SK-N-SH (cell line): Measurements from ENCODE around the gene ZNF780B. TPM values are rescaled to one million over a fixed set of nuclear protein-coding genes. Genes with fewer than 3 reads are reported as not detected.

ENCODE experiments used
- CTCF ChIA-PET: fragments of 300-600, 350-600 bp; formaldehyde crosslinking; extraction: SDS; loops from one replicate; lab custom pipeline; 2021; lab: Yijun Ruan, JAX
- POLR2A ChIA-PET: fragments of 350-600 bp; sonication (Branson Sonifier 250); formaldehyde crosslinking; extraction: SDS; loops from one replicate; lab custom pipeline; 2020; ENCODE audit warnings: antibody characterized with exemption, inconsistent platforms; lab: Yijun Ruan, JAX
- DNase-seq: peaks from one replicate; pipeline ENCODE4 v3.0.0; 2012
- H2AFZ ChIP-seq: fragments of 200-600 bp; sonication (generic); 2 replicates; pipeline ENCODE4 v1.8.1; 2016; ENCODE audit warnings: antibody characterized with exemption, mild to moderate bottlenecking, low read depth
- H3F3A ChIP-seq: fragments of 200-600 bp; sonication (generic); replicated peaks from 2 replicates; pipeline ENCODE3; 2016; ENCODE audit warnings: antibody characterized with exemption, mild to moderate bottlenecking; ENCODE audit not compliant: insufficient read depth
- H3K27ac ChIP-seq, 2 experiments: fragments of 200-500 bp in 1 of 2; fragments of 200-600 bp in 1 of 2; sonication (Bioruptor generic) in 1 of 2; sonication (generic), shearing (Covaris generic) in 1 of 2; 2 replicates each; pipeline versions ENCODE4 v1.5.1 to v1.6.1; 2014 to 2016; ENCODE audit warnings: low read depth in 2 of 2, inconsistent platforms in 1 of 2, low read length in 1 of 2, mild to moderate bottlenecking in 1 of 2, mixed read lengths in 1 of 2
- H3K27me3 ChIP-seq: fragments of 200-600 bp; sonication (generic), shearing (Covaris generic); 2 replicates; pipeline ENCODE4 v1.6.1; 2016; ENCODE audit warnings: mixed run types; ENCODE audit not compliant: insufficient read depth
- H3K36me3 ChIP-seq, 2 experiments: fragments of 200-500 bp in 1 of 2; fragments of 200-600 bp in 1 of 2; sonication (Bioruptor generic) in 1 of 2; sonication (generic) in 1 of 2; replicated peaks in 1 of 2; 2 replicates each; pipeline versions ENCODE3 to v1.5.1; 2014 to 2016; ENCODE audit warnings: low read length in 1 of 2, mild to moderate bottlenecking in 1 of 2; ENCODE audit not compliant: insufficient read depth in 2 of 2, control insufficient read depth in 1 of 2
- H3K4me1 ChIP-seq, 2 experiments: fragments of 200-500 bp in 1 of 2; fragments of 200-600 bp in 1 of 2; sonication (Bioruptor generic) in 1 of 2; sonication (generic), shearing (Covaris generic) in 1 of 2; 2 replicates each; pipeline versions ENCODE4 v1.5.1 to v1.6.1; 2014 to 2016; ENCODE audit warnings: low read depth in 1 of 2, low read length in 1 of 2, mixed run types in 1 of 2; ENCODE audit not compliant: insufficient read depth in 2 of 2, control insufficient read depth in 1 of 2
- H3K4me2 ChIP-seq: fragments of 200-600 bp; sonication (generic), shearing (Covaris generic); 2 replicates; pipeline ENCODE4 v1.6.1; 2017; ENCODE audit warnings: mixed run types
- H3K4me3 ChIP-seq, 2 experiments: fragments of 200-500 bp in 1 of 2; fragments of 200-600 bp in 1 of 2; sonication (Bioruptor generic) in 1 of 2; sonication (generic), shearing (Covaris generic) in 1 of 2; 2 replicates each; pipeline versions ENCODE4 v1.5.1 to v1.8.1; 2014 to 2016; ENCODE audit warnings: low read depth in 2 of 2, inconsistent platforms in 1 of 2, low read length in 1 of 2, mild to moderate bottlenecking in 1 of 2, mixed read lengths in 1 of 2, moderate library complexity in 1 of 2
- H3K79me2 ChIP-seq: fragments of 200-600 bp; sonication (generic); 2 replicates; pipeline ENCODE4 v1.8.1; 2017; ENCODE audit warnings: mild to moderate bottlenecking; ENCODE audit not compliant: insufficient read depth
- H3K9ac ChIP-seq: fragments of 200-600 bp; sonication (generic); 2 replicates; pipeline ENCODE4 v1.6.1; 2017; ENCODE audit warnings: mixed run types
- H3K9me2 ChIP-seq: fragments of 200-600 bp; sonication (generic); 2 replicates; pipeline ENCODE4 v1.6.1; 2017; ENCODE audit warnings: mixed run types
- H3K9me3 ChIP-seq: fragments of 200-600 bp; sonication (generic); 2 replicates; pipeline ENCODE4 v1.6.1; 2017; ENCODE audit warnings: mixed run types, mild to moderate bottlenecking, moderate library complexity
- H4K20me1 ChIP-seq: fragments of 200-600 bp; sonication (generic); 2 replicates; pipeline ENCODE4 v1.6.1; 2017; ENCODE audit warnings: mild to moderate bottlenecking, mixed run types; ENCODE audit not compliant: insufficient read depth
- CHD2 ChIP-seq: fragments of 150-350 bp; IDR thresholded peaks from 2 replicates; pipeline ENCODE4 v1.6.1; 2018; ENCODE audit warnings: low read length; ENCODE audit not compliant: partially characterized antibody
- ELF1 ChIP-seq: IDR thresholded peaks from 2 replicates; pipeline ENCODE4 v1.4.0; 2012
- EP300 ChIP-seq, 2 experiments: IDR thresholded peaks; 2 replicates each; pipeline versions ENCODE4 v1.4.0 to v1.6.1; 2012; ENCODE audit warnings: borderline replicate concordance in 1 of 2, low read depth in 1 of 2, low read length in 1 of 2
- FOSL2 ChIP-seq: IDR thresholded peaks from 2 replicates; pipeline ENCODE4 v1.4.0; 2012; ENCODE audit warnings: low read depth, mild to moderate bottlenecking, moderate library complexity, borderline replicate concordance
- FOXJ3 ChIP-seq: sonication (generic); formaldehyde crosslinking; IDR thresholded peaks from 2 replicates; pipeline ENCODE4 v1.5.1; 2020; ENCODE audit warnings: mild to moderate bottlenecking, missing genetic modification reagents
- FOXM1 ChIP-seq: IDR thresholded peaks from 2 replicates; pipeline ENCODE4 v1.4.0; 2012; ENCODE audit warnings: low read depth, mild to moderate bottlenecking
- GABPA ChIP-seq: IDR thresholded peaks from 2 replicates; pipeline ENCODE4 v1.4.0; 2012; ENCODE audit warnings: low read depth, mild to moderate bottlenecking
- JUND ChIP-seq: IDR thresholded peaks from 2 replicates; pipeline ENCODE4 v1.4.0; 2012
- MAX ChIP-seq: IDR thresholded peaks from 2 replicates; pipeline ENCODE4 v1.4.0; 2012; ENCODE audit warnings: low read depth
- MEF2A ChIP-seq: IDR thresholded peaks from 2 replicates; pipeline ENCODE4 v1.4.0; 2012; ENCODE audit warnings: low read depth, borderline replicate concordance
- MXI1 ChIP-seq: IDR thresholded peaks from 2 replicates; pipeline ENCODE4 v1.6.1; 2012; ENCODE audit warnings: mild to moderate bottlenecking, low read depth, low read length, improper control_type of control experiment
- NRF1 ChIP-seq: IDR thresholded peaks from 2 replicates; pipeline ENCODE4 v1.6.1; 2012; ENCODE audit warnings: low read depth, mild to moderate bottlenecking, low read length
- POLR2AphosphoS5 ChIP-seq: IDR thresholded peaks from 2 replicates; pipeline ENCODE4 v1.6.1; 2012; ENCODE audit warnings: low read depth, low read length
- RCOR1 ChIP-seq: fragments of 150-350 bp; IDR thresholded peaks from 2 replicates; pipeline ENCODE4 v1.6.1; 2017; ENCODE audit warnings: antibody characterized with exemption, low read length
- RFX5 ChIP-seq: IDR thresholded peaks from 2 replicates; pipeline ENCODE4 v1.6.1; 2012; ENCODE audit warnings: mild to moderate bottlenecking, improper control_type of control experiment, low read length
- RXRA ChIP-seq: IDR thresholded peaks from 2 replicates; pipeline ENCODE4 v1.4.0; 2012; ENCODE audit warnings: low read depth, mild to moderate bottlenecking, borderline replicate concordance
- SIN3A ChIP-seq: IDR thresholded peaks from 2 replicates; pipeline ENCODE4 v1.6.1; 2012; ENCODE audit warnings: low read depth, mild to moderate bottlenecking, low read length, moderate library complexity, borderline replicate concordance
- TAF1 ChIP-seq: IDR thresholded peaks from 2 replicates; pipeline ENCODE4 v1.6.1; 2012; ENCODE audit warnings: low read depth, mild to moderate bottlenecking, low read length, moderate library complexity, borderline replicate concordance
- TCF12 ChIP-seq: IDR thresholded peaks from 2 replicates; pipeline ENCODE4 v1.4.0; 2012
- TEAD4 ChIP-seq: IDR thresholded peaks from 2 replicates; pipeline ENCODE4 v1.4.0; 2012; ENCODE audit warnings: mild to moderate bottlenecking, borderline replicate concordance; ENCODE audit not compliant: insufficient read depth
- YY1 ChIP-seq: IDR thresholded peaks from 2 replicates; pipeline ENCODE4 v1.4.0; 2012; ENCODE audit warnings: low read depth, mild to moderate bottlenecking
- WGBS: methylation state at CpG from one replicate; pipeline ENCODE4 v1.1.6; 2017; ENCODE audit warnings: low lambda C conversion rate; 5-methylcytosine and 5-hydroxymethylcytosine counted together
- polyA plus RNA-seq, 3 experiments: library from polyadenylated mRNA; depleted of rRNA; stranded (reverse); fragments of >200 nt; gene quantifications; 2 replicates each; pipeline ENCODE4 v1.2.3, GENCODE V29; 2012
- TF ChIP-seq, protein P1 (sequence below): IDR thresholded peaks from 2 replicates; pipeline ENCODE4; 2012
- TF ChIP-seq, protein P2 (sequence below): IDR thresholded peaks from 2 replicates; pipeline ENCODE4 v1.4.0; 2012; ENCODE audit warnings: low read depth, borderline replicate concordance
- TF ChIP-seq, protein P3 (sequence below): IDR thresholded peaks from 2 replicates; pipeline ENCODE4 v1.4.0; 2012; ENCODE audit warnings: low read depth, borderline replicate concordance
- TF ChIP-seq, protein P4 (sequence below): IDR thresholded peaks from 2 replicates; pipeline ENCODE4 v1.6.1; 2012; ENCODE audit warnings: mild to moderate bottlenecking, low read depth, low read length, moderate library complexity

The ZNF780B gene
- 6.4 and 7.0 TPM in 2 replicates for polyA plus RNA-seq (2012; rRNA removed)
- polyA plus RNA-seq (2012; cell fraction: cytosol; rRNA removed), result 4.9 and 8.6 TPM in 2 replicates
- polyA plus RNA-seq (2012; cell fraction: nucleus; rRNA removed), result 8.7 and 13.1 TPM in 2 replicates

DNA sequence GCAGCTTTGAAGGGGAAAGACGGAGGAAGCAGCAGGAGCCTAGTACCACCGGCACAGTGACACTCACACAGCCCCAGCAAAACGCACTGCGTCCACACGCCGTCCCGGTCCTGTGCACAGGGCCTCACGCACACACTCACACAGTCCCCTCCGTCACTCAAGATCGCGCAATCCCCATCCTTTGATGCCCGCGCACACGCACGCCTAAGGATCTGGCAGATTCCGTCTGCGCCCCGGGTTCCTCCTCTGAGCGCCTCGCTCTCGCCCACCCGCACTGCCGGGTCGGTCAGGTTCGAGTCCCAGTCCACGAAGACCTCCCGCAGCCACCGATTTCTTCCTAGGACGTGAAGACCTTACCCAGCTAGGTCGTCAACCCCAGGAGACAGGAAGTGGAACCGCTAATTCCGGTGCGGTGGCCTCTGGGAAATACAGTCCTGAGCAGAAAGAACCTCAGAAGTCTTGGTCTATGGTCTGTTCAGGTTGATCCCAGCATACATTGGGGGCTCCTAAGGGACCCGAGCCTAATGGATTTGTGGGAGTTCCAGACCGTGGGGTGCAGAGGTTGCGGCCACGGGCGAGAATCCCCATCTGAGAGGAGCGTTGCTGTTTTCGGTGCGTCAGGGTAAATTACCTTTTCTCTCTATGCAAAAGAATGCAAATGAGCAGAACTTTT is at the start of gene ZNF780B:
Gene ZNF780B, minus strand, starts transcription at position 400 of the 673 bp plus-strand sequence. CDS start 5,899 bp downstream, outside the sequence.
- Histone ChIP-seq H4K20me1 (no peaks in the 10 kb centered on the region), H3K27ac (peak within 1 kb of the TSS; percentile 44 to 83; a peak in 3 of 4 replicates), H3K9me3 (peaks cover 8% of the 10 kb centered on the region), H3K27me3 (no peaks in the 10 kb centered on the region), H3K9ac (peak within 1 kb of the TSS; percentile 78), H3K79me2 (peaks cover 54% of the 10 kb centered on the region), H3K4me2 (peak within 1 kb of the TSS; percentile 88), H3F3A (no peaks in the 10 kb centered on the region), H3K4me3 (peak within 1 kb of the TSS; percentile 80 to 99), H3K36me3 (peaks cover 3 to 18% of the 10 kb centered on the region in 2 experiments), H2AFZ (peak within 1 kb of the TSS; percentile 100), H3K4me1 (peaks cover 0 to 6% of the 10 kb centered on the region in 2 experiments; a peak in 2 of 4 replicates), H3K9me2 (no peaks in the 10 kb centered on the region)
- CTCF ChIA-PET, result interaction anchor here (0.6 to 1.6 kb wide), 2 partner anchors 85 to 211 kb away, joined by 3 to 4 read pairs; partner anchors contain the start of gene PSMC4
- POLR2A ChIA-PET, result interaction anchor here (0.9 to 1.1 kb wide), 2 partner anchors 34 to 86 kb away, joined by 4 to 6 read pairs; no protein-coding TSS in a partner anchor
- peak; percentile 81 for DNase-seq
- 2% methylated on average over 37 of the region's 41 CpGs for WGBS
- TF ChIP-seq TCF12 (no peak), TEAD4 (no peak), RFX5 (no peak), JUND (no peak), CHD2 (peak; percentile 74), SIN3A (no peak), FOXJ3 (CRISPR knock-in tag) (no peak), FOSL2 (no peak), MAX (peak; percentile 92), GABPA (peak; percentile 96), POLR2AphosphoS5 (peak; percentile 91), YY1 (no peak), ELF1 (peak; percentile 50), EP300 (IDR thresholded peaks at IDR 0.05; ENCODE audit: borderline replicate concordance in 1 of 2, low read depth in 1 of 2, low read length in 1 of 2) (no peak), RXRA (no peak), MEF2A (no peak), MXI1 (peak; percentile 66), TAF1 (peak; percentile 41; the same call in 1 of the 2 replicates), NRF1 (no peak), RCOR1 (no peak), FOXM1 (no peak)
- TF ChIP-seq, protein P1, sequence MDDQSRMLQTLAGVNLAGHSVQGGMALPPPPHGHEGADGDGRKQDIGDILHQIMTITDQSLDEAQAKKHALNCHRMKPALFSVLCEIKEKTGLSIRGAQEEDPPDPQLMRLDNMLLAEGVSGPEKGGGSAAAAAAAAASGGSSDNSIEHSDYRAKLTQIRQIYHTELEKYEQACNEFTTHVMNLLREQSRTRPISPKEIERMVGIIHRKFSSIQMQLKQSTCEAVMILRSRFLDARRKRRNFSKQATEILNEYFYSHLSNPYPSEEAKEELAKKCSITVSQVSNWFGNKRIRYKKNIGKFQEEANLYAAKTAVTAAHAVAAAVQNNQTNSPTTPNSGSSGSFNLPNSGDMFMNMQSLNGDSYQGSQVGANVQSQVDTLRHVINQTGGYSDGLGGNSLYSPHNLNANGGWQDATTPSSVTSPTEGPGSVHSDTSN, result no peak
- TF ChIP-seq, protein P2, sequence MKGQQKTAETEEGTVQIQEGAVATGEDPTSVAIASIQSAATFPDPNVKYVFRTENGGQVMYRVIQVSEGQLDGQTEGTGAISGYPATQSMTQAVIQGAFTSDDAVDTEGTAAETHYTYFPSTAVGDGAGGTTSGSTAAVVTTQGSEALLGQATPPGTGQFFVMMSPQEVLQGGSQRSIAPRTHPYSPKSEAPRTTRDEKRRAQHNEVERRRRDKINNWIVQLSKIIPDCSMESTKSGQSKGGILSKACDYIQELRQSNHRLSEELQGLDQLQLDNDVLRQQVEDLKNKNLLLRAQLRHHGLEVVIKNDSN, result no peak
- TF ChIP-seq, protein P3, sequence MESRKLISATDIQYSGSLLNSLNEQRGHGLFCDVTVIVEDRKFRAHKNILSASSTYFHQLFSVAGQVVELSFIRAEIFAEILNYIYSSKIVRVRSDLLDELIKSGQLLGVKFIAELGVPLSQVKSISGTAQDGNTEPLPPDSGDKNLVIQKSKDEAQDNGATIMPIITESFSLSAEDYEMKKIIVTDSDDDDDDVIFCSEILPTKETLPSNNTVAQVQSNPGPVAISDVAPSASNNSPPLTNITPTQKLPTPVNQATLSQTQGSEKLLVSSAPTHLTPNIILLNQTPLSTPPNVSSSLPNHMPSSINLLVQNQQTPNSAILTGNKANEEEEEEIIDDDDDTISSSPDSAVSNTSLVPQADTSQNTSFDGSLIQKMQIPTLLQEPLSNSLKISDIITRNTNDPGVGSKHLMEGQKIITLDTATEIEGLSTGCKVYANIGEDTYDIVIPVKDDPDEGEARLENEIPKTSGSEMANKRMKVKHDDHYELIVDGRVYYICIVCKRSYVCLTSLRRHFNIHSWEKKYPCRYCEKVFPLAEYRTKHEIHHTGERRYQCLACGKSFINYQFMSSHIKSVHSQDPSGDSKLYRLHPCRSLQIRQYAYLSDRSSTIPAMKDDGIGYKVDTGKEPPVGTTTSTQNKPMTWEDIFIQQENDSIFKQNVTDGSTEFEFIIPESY, result no peak
- TF ChIP-seq, protein P4, sequence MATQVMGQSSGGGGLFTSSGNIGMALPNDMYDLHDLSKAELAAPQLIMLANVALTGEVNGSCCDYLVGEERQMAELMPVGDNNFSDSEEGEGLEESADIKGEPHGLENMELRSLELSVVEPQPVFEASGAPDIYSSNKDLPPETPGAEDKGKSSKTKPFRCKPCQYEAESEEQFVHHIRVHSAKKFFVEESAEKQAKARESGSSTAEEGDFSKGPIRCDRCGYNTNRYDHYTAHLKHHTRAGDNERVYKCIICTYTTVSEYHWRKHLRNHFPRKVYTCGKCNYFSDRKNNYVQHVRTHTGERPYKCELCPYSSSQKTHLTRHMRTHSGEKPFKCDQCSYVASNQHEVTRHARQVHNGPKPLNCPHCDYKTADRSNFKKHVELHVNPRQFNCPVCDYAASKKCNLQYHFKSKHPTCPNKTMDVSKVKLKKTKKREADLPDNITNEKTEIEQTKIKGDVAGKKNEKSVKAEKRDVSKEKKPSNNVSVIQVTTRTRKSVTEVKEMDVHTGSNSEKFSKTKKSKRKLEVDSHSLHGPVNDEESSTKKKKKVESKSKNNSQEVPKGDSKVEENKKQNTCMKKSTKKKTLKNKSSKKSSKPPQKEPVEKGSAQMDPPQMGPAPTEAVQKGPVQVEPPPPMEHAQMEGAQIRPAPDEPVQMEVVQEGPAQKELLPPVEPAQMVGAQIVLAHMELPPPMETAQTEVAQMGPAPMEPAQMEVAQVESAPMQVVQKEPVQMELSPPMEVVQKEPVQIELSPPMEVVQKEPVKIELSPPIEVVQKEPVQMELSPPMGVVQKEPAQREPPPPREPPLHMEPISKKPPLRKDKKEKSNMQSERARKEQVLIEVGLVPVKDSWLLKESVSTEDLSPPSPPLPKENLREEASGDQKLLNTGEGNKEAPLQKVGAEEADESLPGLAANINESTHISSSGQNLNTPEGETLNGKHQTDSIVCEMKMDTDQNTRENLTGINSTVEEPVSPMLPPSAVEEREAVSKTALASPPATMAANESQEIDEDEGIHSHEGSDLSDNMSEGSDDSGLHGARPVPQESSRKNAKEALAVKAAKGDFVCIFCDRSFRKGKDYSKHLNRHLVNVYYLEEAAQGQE, result no peak
